ENCODE data around the gene SYCE1.
"Not testable (repeated sequence)": the region's sequence is repeated elsewhere in the genome, so short reads cannot be mapped to it uniquely, and the experiment has no call there.

Gene SYCE1

GRCh38 chr10:133557381-133557780 lies 8.0 kb downstream of the SYCE1 start:
- no peak for DNase-seq (ENCODE audit: low spot score)

- DNase-seq (ENCODE audit: low spot score): no peak
Measured at GRCh38 chr10:133555521-133555920, 9.9 kb downstream of the SYCE1 start.

- DNase-seq (ENCODE audit: low spot score): no peak
Measured at GRCh38 chr10:133554600-133554999, 10.8 kb downstream of the SYCE1 start.

GRCh38 chr10:133544506-133544905 lies 20.9 kb downstream of the SYCE1 start:
- DNase-seq (ENCODE audit: low spot score): no peak

- not testable (repeated sequence) for DNase-seq (ENCODE audit: low spot score)
Measured at GRCh38 chr10:133541441-133541975, 23.9 kb downstream of the SYCE1 start.

GRCh38 chr10:133537546-133538545 lies 27.5 kb downstream of the SYCE1 start:
- no peak for DNase-seq (ENCODE audit: low spot score)

- DNase-seq (ENCODE audit: low spot score): no peak
Measured at GRCh38 chr10:133536198-133536597, 29.2 kb downstream of the SYCE1 start.

- DNase-seq (ENCODE audit: low spot score): no peak
Measured at GRCh38 chr10:133534417-133534816, 31.0 kb downstream of the SYCE1 start.

- DNase-seq (ENCODE audit: low spot score): no peak
Measured at GRCh38 chr10:133532871-133533270, 32.5 kb downstream of the SYCE1 start.

GRCh38 chr10:133530506-133530905 lies 34.9 kb downstream of the SYCE1 start:
- no peak for DNase-seq (ENCODE audit: low spot score)

- no peak for DNase-seq (ENCODE audit: low spot score)
Measured at GRCh38 chr10:133529576-133529946, 35.8 kb downstream of the SYCE1 start.

- no peak for DNase-seq (ENCODE audit: low spot score)
Measured at GRCh38 chr10:133528845-133529575, 36.4 kb downstream of the SYCE1 start.

GRCh38 chr10:133528296-133528844 lies 37.0 kb downstream of the SYCE1 start:
- DNase-seq (ENCODE audit: low spot score): no peak

- no peak for DNase-seq (ENCODE audit: low spot score)
Measured at GRCh38 chr10:133527771-133528271, 37.6 kb downstream of the SYCE1 start.

- DNase-seq (ENCODE audit: low spot score): no peak
Measured at GRCh38 chr10:133526957-133527588, 38.3 kb downstream of the SYCE1 start, which contains the start of gene CYP2E1. TSS of gene CYP2E1 (plus strand) at chr10:133527363. CDS start at chr10:133527396, 33 bp downstream.

GRCh38 chr10:133525444-133525843 lies 39.9 kb downstream of the SYCE1 start:
- no peak for DNase-seq (ENCODE audit: low spot score)

- DNase-seq (ENCODE audit: low spot score): no peak
Measured at GRCh38 chr10:133523631-133524203, 41.7 kb downstream of the SYCE1 start.

- DNase-seq (ENCODE audit: low spot score): peak; percentile 65
Measured at GRCh38 chr10:133520193-133520738, 45.1 kb downstream of the SYCE1 start.

GRCh38 chr10:133518517-133518916 lies 46.9 kb downstream of the SYCE1 start:
- DNase-seq (ENCODE audit: low spot score): not testable (repeated sequence)

GRCh38 chr10:133516057-133516456 lies 49.3 kb downstream of the SYCE1 start:
- DNase-seq (ENCODE audit: low spot score): no peak

- DNase-seq (ENCODE audit: low spot score): no peak
Measured at GRCh38 chr10:133515471-133515870, 49.9 kb downstream of the SYCE1 start.
